Dendritic cell treated with granulocyte-macrophage colony-stimulating factor and Interleukin-4, amounts not matched to agents 40 ng/mL and 50 ng/mL, for 4 days (primary cell): ENCODE data around the gene EFHC2.

ENCODE experiments used
- H3K27ac Mint-ChIP-seq: one replicate; pipeline ENCODE4 v1.8.0; 2022; ENCODE audit warnings: mild to moderate bottlenecking, mixed read lengths
- H3K27me3 Mint-ChIP-seq: one replicate; pipeline ENCODE4 v1.8.0; 2022; ENCODE audit warnings: mild to moderate bottlenecking, mixed read lengths
- H3K36me3 Mint-ChIP-seq: one replicate; pipeline ENCODE4 v1.8.0; 2022; ENCODE audit warnings: low read depth, mixed read lengths
- H3K4me1 Mint-ChIP-seq: one replicate; pipeline ENCODE4 v1.8.0; 2022; ENCODE audit warnings: low read depth, mixed read lengths
- H3K4me3 Mint-ChIP-seq: one replicate; pipeline ENCODE4 v1.8.0; 2022; ENCODE audit warnings: mild to moderate bottlenecking, moderate library complexity, mixed read lengths
- H3K9me3 Mint-ChIP-seq: one replicate; pipeline ENCODE4 v1.8.0; 2022; ENCODE audit warnings: mixed read lengths
- intact Hi-C: fragments of 100-400 bp; cut with micrococcal nuclease; formaldehyde crosslinking; loops from one replicate; pipeline ENCODE4 v1.15.0; 2022

The EFHC2 gene

GRCh38 chrX:44144177-44144945, 199.1 kb downstream of the EFHC2 start:
- Mint-ChIP-seq H3K9me3 (peaks cover 10% of the 10 kb centered on the region), H3K36me3 (no peaks in the 10 kb centered on the region), H3K4me1 (no peaks in the 10 kb centered on the region), H3K4me3 (no peak overlapping the region), H3K27me3 (no peaks in the 10 kb centered on the region), H3K27ac (no peak overlapping the region)
- intact Hi-C loops = no loop called here

- Mint-ChIP-seq H3K4me1 (no peaks in the 10 kb centered on the region), H3K36me3 (no peaks in the 10 kb centered on the region), H3K27me3 (no peaks in the 10 kb centered on the region), H3K9me3 (peaks cover 10% of the 10 kb centered on the region), H3K27ac (no peak overlapping the region), H3K4me3 (no peak overlapping the region)
- intact Hi-C loops = no loop called here
Observed at GRCh38 chrX:44143061-44143602, 200.3 kb downstream of the EFHC2 start.

GRCh38 chrX:44130189-44130588, 213.3 kb downstream of the EFHC2 start:
- Mint-ChIP-seq H3K4me3 (no peak overlapping the region), H3K36me3 (no peaks in the 10 kb centered on the region), H3K9me3 (no peaks in the 10 kb centered on the region), H3K27ac (no peak overlapping the region), H3K4me1 (no peaks in the 10 kb centered on the region), H3K27me3 (no peaks in the 10 kb centered on the region)
- intact Hi-C loops = no loop called here

GRCh38 chrX:44113337-44113736, 230.1 kb downstream of the EFHC2 start:
- intact Hi-C loops = no loop called here
- no peaks in the 10 kb centered on the region for H3K9me3 Mint-ChIP-seq
- H3K4me1 Mint-ChIP-seq = no peaks in the 10 kb centered on the region
- H3K4me3 Mint-ChIP-seq = no peak overlapping the region
- H3K27ac Mint-ChIP-seq = no peak overlapping the region
- no peaks in the 10 kb centered on the region for H3K36me3 Mint-ChIP-seq
- no peaks in the 10 kb centered on the region for H3K27me3 Mint-ChIP-seq

- Mint-ChIP-seq H3K4me3 (no peak overlapping the region), H3K4me1 (peaks cover 14% of the 10 kb centered on the region), H3K36me3 (peaks cover 16% of the 10 kb centered on the region), H3K27ac (no peak overlapping the region), H3K27me3 (no peaks in the 10 kb centered on the region), H3K9me3 (peaks cover 30% of the 10 kb centered on the region)
- intact Hi-C loops = no loop called here
Observed at GRCh38 chrX:44106864-44107263, 236.6 kb downstream of the EFHC2 start.

- Mint-ChIP-seq H3K27ac (no peak overlapping the region), H3K27me3 (no peaks in the 10 kb centered on the region), H3K36me3 (peaks cover 16% of the 10 kb centered on the region), H3K4me3 (no peak overlapping the region), H3K4me1 (peaks cover 29% of the 10 kb centered on the region), H3K9me3 (peaks cover 30% of the 10 kb centered on the region)
- intact Hi-C loops = no loop called here
Observed at GRCh38 chrX:44105228-44105913, 238.1 kb downstream of the EFHC2 start.

- H3K9me3 Mint-ChIP-seq = peaks cover 30% of the 10 kb centered on the region
- intact Hi-C loops = no loop called here
- H3K27ac Mint-ChIP-seq = no peak overlapping the region
- no peaks in the 10 kb centered on the region for H3K27me3 Mint-ChIP-seq
- peaks cover 36% of the 10 kb centered on the region for H3K4me1 Mint-ChIP-seq
- H3K36me3 Mint-ChIP-seq = peaks cover 16% of the 10 kb centered on the region
- no peak overlapping the region for H3K4me3 Mint-ChIP-seq
Observed at GRCh38 chrX:44104699-44105098, 238.8 kb downstream of the EFHC2 start.

GRCh38 chrX:44101281-44101680, 242.2 kb downstream of the EFHC2 start:
- Mint-ChIP-seq H3K27ac (no peak overlapping the region), H3K27me3 (no peaks in the 10 kb centered on the region), H3K9me3 (peaks cover 11% of the 10 kb centered on the region), H3K4me1 (peaks cover 35% of the 10 kb centered on the region), H3K4me3 (no peak overlapping the region), H3K36me3 (peaks cover 4% of the 10 kb centered on the region)
- intact Hi-C loops = no loop called here

GRCh38 chrX:44099366-44099765, 244.1 kb downstream of the EFHC2 start:
- no peaks in the 10 kb centered on the region for H3K27me3 Mint-ChIP-seq
- intact Hi-C loops = no loop called here
- no peak overlapping the region for H3K4me3 Mint-ChIP-seq
- peaks cover 32% of the 10 kb centered on the region for H3K4me1 Mint-ChIP-seq
- no peaks in the 10 kb centered on the region for H3K36me3 Mint-ChIP-seq
- H3K9me3 Mint-ChIP-seq = peaks cover 8% of the 10 kb centered on the region
- H3K27ac Mint-ChIP-seq = no peak overlapping the region
